ENCODE measurements around the gene GCDH.

The GCDH gene

DNA sequence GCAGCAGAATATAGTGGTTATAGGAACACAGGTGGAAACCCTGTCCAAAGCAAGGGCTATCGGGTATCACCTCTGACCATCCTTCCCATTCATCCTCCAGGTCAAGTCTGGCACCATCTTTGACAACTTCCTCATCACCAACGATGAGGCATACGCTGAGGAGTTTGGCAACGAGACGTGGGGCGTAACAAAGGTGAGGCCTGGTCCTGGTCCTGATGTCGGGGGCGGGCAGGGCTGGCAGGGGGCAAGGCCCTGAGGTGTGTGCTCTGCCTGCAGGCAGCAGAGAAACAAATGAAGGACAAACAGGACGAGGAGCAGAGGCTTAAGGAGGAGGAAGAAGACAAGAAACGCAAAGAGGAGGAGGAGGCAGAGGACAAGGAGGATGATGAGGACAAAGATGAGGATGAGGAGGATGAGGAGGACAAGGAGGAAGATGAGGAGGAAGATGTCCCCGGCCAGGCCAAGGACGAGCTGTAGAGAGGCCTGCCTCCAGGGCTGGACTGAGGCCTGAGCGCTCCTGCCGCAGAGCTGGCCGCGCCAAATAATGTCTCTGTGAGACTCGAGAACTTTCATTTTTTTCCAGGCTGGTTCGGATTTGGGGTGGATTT lies 52.6 kb downstream of the GCDH start:
- no peak for DNase-seq

GRCh38 chr19:12944104-12944674 lies 53.2 kb downstream of the GCDH start:
- DNase-seq, result no peak

GRCh38 chr19:12945479-12946091 lies 54.6 kb downstream of the GCDH start, which contains the start of gene RAD23A:
TSS of gene RAD23A (plus strand) at chr19:12945862. CDS start at chr19:12945949, 87 bp downstream.
- DNase-seq, result peak; percentile 99

- no peak for DNase-seq
These were observed 55.2 kb downstream of the GCDH start for GRCh38 chr19:12946092-12946721.

GRCh38 chr19:12946731-12947496 lies 56.0 kb downstream of the GCDH start:
- no peak for DNase-seq

DNA sequence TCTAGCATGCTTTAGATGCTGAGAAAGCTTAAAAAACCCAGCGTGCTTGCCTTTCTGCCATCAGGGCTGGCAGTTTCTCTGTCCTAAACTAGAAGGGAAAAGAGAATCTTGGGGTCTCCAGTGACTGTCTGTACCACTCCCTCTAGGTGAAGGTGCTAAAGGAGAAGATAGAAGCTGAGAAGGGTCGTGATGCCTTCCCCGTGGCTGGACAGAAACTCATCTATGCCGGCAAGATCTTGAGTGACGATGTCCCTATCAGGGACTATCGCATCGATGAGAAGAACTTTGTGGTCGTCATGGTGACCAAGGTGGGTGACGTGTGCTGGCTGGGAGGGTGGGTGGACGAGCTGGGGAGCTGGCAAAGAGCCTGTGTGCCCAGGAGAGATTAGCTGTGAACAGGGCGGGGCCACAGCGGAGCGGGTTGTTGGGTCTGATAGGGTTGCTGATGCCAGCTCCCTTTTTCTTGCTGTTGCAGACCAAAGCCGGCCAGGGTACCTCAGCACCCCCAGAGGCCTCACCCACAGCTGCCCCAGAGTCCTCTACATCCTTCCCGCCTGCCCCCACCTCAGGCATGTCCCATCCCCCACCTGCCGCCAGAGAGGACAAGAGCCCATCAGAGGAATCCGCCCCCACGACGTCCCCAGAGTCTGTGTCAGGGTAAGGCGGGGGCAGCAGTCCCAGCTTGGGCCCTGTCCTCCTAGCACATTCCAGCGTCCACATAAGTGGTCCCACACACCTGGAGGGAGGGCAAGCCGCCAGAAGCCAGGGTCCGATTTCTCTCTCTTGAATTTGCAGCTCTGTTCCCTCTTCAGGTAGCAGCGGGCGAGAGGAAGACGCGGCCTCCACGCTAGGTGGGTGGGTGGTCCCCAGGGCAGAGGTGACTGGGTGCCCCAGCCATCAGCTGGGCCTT lies 57.0 kb downstream of the GCDH start:
- no peak for DNase-seq

DNA sequence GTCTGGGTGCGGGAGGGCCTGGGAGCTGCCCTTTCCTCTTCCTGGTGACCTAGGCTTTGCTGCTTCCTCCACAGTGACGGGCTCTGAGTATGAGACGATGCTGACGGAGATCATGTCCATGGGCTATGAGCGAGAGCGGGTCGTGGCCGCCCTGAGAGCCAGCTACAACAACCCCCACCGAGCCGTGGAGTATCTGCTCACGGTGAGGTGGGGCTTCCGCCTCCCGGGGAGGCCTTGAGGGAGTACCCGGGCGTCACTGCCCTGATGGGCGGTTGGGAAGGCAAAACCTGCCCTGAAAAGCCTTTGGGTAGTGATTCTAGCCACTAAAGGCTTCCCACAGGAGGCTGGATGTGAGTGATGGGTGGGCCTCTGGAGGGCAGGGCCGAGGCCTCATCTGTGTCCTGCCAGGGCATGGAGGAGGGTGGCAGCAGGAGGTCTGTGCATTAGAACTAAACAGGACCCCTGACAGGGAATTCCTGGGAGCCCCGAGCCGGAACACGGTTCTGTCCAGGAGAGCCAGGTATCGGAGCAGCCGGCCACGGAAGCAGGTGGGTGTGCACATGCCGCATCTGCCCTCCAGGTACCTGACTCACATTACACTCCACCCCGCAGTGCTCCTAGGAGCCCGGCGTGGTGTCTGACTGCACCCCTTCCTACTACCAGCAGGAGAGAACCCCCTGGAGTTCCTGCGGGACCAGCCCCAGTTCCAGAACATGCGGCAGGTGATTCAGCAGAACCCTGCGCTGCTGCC lies 57.8 kb downstream of the GCDH start:
- DNase-seq, result no peak
